KOPT-K1 (cell line): Measurements from ENCODE around the gene CLDN10.

Experiments
- H3K27ac ChIP-seq: fragments of 200-600 bp; sonication (generic); 2 replicates; pipeline ENCODE4 v1.5.1; 2016; ENCODE audit warnings: antibody characterized with exemption, mild to moderate bottlenecking, low read depth, low read length; ENCODE audit not compliant: poor library complexity, severe bottlenecking
- H3K36me3 ChIP-seq: fragments of 200-600 bp; sonication (generic); 2 replicates; pipeline ENCODE4 v1.5.1; 2017; ENCODE audit warnings: antibody characterized with exemption, mild to moderate bottlenecking, low read length, moderate library complexity; ENCODE audit not compliant: insufficient read depth
- H3K9me3 ChIP-seq: fragments of 200-600 bp; sonication (generic); 2 replicates; pipeline ENCODE4 v1.5.1; 2017; ENCODE audit warnings: antibody characterized with exemption, low read length, mild to moderate bottlenecking; ENCODE audit not compliant: insufficient read depth, poor library complexity, severe bottlenecking

Gene CLDN10

DNA sequence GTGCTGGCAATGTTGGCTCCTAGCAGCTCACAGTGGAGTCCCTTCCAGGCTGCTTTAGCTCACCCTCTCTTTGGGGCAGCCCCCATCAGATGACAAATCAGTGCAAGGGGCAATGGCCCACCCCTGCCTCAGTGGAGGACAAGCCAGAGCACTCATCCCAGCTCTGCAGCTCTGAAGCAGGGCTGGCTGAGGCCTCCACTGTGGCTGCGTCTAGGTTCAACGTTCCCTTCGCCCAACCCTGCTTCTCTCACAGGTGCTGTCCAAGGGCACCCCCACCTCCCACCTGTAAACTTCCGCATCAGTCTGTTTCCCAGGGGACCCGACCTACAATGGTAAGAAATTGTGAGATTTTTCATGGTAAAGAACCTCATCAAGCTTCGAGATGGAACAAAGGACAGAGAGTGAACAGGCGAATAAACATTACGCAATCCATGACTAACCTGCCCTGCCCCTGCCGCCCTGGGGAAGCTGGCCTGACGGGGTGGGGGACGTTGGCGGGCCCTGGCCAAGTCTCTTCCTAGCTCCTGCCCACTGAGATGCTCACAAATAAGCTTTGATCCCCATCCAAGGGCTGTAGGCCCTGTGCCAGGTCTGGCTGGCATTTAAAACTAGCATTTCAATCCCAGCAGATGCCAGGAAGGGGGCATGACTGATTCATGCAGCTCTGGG lies 51.5 kb downstream of the CLDN10 start:
- no peak overlapping the region for H3K27ac ChIP-seq
- H3K36me3 ChIP-seq = no peaks in the 10 kb centered on the region
- H3K9me3 ChIP-seq = no peaks in the 10 kb centered on the region

- H3K27ac ChIP-seq = no peak overlapping the region
- no peaks in the 10 kb centered on the region for H3K9me3 ChIP-seq
- no peaks in the 10 kb centered on the region for H3K36me3 ChIP-seq
These were observed 52.0 kb downstream of the CLDN10 start for GRCh38 chr13:95604556-95604915.

- Histone ChIP-seq H3K27ac (no peak overlapping the region), H3K9me3 (no peaks in the 10 kb centered on the region), H3K36me3 (no peaks in the 10 kb centered on the region)
These were observed 53.1 kb downstream of the CLDN10 start for GRCh38 chr13:95605448-95606125.

GRCh38 chr13:95607366-95607765 lies 54.8 kb downstream of the CLDN10 start:
- no peaks in the 10 kb centered on the region for H3K36me3 ChIP-seq
- no peak overlapping the region for H3K27ac ChIP-seq
- H3K9me3 ChIP-seq = no peaks in the 10 kb centered on the region

DNA sequence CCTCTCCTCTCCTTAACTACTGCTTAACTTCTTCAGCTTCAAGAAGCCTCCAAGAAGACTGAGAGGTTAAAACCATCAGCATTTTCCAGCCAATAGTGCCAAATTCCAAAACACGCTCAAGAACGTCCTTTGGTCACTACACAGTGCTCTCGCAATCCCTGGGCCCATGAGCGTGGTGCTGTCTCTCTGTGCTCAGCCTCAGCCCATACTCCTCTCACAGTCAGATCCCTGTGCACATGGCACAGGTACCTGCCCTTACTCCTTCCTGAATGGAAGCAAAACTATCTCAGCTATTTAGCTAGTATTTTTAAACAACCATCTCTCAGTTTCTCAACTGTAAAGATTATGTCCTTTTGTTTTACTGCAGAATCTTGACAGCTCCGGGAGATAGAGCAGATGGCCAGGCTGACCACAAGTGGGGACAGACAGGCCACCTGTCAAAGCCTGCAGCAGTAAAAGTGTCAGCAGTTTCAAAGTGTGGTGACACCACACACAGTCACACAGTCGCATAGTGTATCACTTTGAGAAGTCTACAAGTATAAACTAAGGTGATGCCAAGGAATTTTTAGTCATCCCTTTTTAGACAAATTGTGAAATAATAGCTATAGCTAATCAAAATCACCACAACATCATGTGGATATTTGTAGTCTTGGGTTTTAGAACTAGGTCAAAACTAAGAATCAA lies 56.3 kb downstream of the CLDN10 start:
- H3K36me3 ChIP-seq = no peaks in the 10 kb centered on the region
- no peaks in the 10 kb centered on the region for H3K9me3 ChIP-seq
- no peak overlapping the region for H3K27ac ChIP-seq

GRCh38 chr13:95614641-95615245 lies 62.2 kb downstream of the CLDN10 start:
- H3K27ac ChIP-seq = no peak overlapping the region
- no peaks in the 10 kb centered on the region for H3K9me3 ChIP-seq
- no peaks in the 10 kb centered on the region for H3K36me3 ChIP-seq

DNA sequence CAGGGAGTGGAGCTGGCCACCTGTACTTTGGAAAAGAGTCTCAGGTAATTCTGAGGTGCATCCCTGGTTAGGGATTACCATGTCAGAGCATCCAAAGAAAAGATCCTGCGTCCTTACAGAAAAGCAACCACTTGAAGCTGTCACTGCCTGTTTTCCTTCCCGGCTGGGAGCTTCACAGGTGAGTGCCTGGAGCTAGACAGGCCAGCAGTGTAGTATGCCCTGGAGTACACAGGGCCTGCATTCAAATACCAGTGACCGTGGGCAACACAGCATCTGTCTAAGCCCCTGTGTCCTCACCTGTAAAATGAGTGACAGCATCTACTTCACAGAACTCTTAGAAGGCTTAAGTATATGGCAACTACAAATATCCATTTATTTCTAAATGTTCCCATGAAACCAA lies 63.0 kb downstream of the CLDN10 start:
- no peaks in the 10 kb centered on the region for H3K36me3 ChIP-seq
- H3K27ac ChIP-seq = no peak overlapping the region

GRCh38 chr13:95620030-95620824 lies 67.7 kb downstream of the CLDN10 start:
- Histone ChIP-seq H3K9me3 (no peaks in the 10 kb centered on the region), H3K27ac (no peak overlapping the region)

More for the DNA sequence above, 63.0 kb downstream of the CLDN10 start:
- no peaks in the 10 kb centered on the region for H3K9me3 ChIP-seq

GRCh38 chr13:95620825-95621498 lies 68.4 kb downstream of the CLDN10 start:
- no peak overlapping the region for H3K27ac ChIP-seq
- H3K9me3 ChIP-seq = no peaks in the 10 kb centered on the region
- no peaks in the 10 kb centered on the region for H3K36me3 ChIP-seq

More at GRCh38 chr13:95620030-95620824, 67.7 kb downstream of the CLDN10 start:
- no peaks in the 10 kb centered on the region for H3K36me3 ChIP-seq

DNA sequence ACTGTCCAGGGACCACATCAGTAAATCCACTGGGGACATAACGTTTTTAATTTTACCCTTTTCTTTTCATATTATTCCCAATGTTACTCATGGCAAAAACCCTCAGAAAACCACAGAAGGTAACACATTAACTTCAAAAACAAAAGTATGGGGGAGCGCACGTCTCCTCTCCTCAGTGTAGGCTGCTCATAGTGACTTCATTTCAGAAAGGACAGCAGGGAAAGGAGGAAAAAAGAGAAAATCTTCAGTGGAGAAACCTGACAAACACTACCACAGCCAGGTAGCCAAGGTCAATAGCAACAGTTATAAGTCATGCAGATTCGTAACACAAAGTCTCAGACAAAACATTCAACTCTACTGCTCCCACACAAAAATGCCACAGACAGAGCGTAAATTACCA lies 70.6 kb downstream of the CLDN10 start:
- Histone ChIP-seq H3K9me3 (no peaks in the 10 kb centered on the region), H3K27ac (no peak overlapping the region), H3K36me3 (no peaks in the 10 kb centered on the region)

GRCh38 chr13:95624020-95624419 lies 71.5 kb downstream of the CLDN10 start:
- H3K27ac ChIP-seq = no peak overlapping the region
- no peaks in the 10 kb centered on the region for H3K36me3 ChIP-seq
- H3K9me3 ChIP-seq = no peaks in the 10 kb centered on the region

GRCh38 chr13:95626768-95627167 lies 74.2 kb downstream of the CLDN10 start:
- Histone ChIP-seq H3K9me3 (no peaks in the 10 kb centered on the region), H3K36me3 (no peaks in the 10 kb centered on the region), H3K27ac (no peak overlapping the region)

DNA sequence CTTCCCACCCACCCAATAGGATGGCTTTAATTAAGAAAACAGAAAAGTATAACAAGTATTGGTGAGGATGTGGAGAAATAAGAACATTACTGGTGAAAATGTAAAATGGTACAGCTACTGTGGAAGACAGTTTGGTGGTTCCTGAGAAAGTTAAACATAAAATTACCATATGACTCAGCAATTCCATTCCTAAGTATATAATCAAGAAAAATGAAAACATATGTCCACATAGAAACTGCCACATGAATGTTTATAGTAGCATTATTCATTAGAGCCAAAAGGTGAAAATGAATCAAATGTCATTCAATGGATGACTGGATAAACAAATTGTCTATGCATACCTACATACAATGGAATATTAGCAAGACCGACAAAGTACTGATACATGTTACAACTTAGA lies 75.1 kb downstream of the CLDN10 start:
- Histone ChIP-seq H3K27ac (no peak overlapping the region), H3K36me3 (no peaks in the 10 kb centered on the region), H3K9me3 (no peaks in the 10 kb centered on the region)

DNA sequence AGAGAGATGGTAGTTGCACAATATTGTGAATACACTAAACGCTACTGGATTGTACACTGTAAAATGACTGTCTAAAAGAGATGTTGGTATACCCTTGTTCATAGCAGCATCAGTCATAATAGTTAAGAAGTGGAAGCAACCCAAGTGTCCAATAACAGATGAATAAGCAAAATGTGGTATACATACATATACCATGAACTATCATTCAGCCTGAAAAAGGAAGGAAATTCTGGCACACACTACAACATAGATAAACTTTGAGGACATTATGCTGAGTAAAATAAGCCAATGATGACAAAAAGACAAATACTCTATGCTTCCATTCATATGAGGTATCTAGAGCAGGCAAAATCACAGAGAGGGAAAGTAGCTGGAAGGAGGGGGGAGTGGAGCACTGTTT lies 76.0 kb downstream of the CLDN10 start:
- H3K9me3 ChIP-seq = no peaks in the 10 kb centered on the region
- H3K27ac ChIP-seq = no peak overlapping the region
- H3K36me3 ChIP-seq = no peaks in the 10 kb centered on the region
